Duodenal mucosa (tissue), 2 donors: ENCODE data around the gene GXYLT1.
A peak's percentile ranks its signal among the peaks of the same experiment; 100 is the strongest.
"Not testable (repeated sequence)": the region's sequence is repeated elsewhere in the genome, so short reads cannot be mapped to it uniquely, and the experiment has no call there.

Experiments used
- H3K27ac ChIP-seq: one replicate; pipeline ENCODE4 v1.7.0; 2013; ENCODE audit warnings: low read depth, low read length
- H3K27me3 ChIP-seq, 2 donors: one replicate each; pipeline ENCODE4 v1.7.0; 2013; ENCODE audit warnings: low read length in 2 of 2, control low read depth in 1 of 2; ENCODE audit not compliant: insufficient read depth in 2 of 2, control insufficient read depth in 1 of 2
- H3K36me3 ChIP-seq, 2 donors: one replicate each; pipeline ENCODE4 v1.7.0; 2013; ENCODE audit warnings: low read length in 2 of 2, control low read depth in 1 of 2; ENCODE audit not compliant: insufficient read depth in 2 of 2, control insufficient read depth in 1 of 2
- H3K4me1 ChIP-seq, 2 donors: one replicate each; pipeline ENCODE4 v1.7.0; 2013; ENCODE audit warnings: low read length in 2 of 2, control low read depth in 1 of 2; ENCODE audit not compliant: insufficient read depth in 2 of 2, control insufficient read depth in 1 of 2
- H3K4me3 ChIP-seq, 2 donors: one replicate each; pipeline ENCODE4 v1.7.0; 2013; ENCODE audit warnings: low read length in 2 of 2, low read depth in 1 of 2
- H3K9ac ChIP-seq, 2 donors: one replicate each; pipeline ENCODE4 v1.7.0; 2013; ENCODE audit warnings: low read length in 2 of 2, low read depth in 1 of 2
- H3K9me3 ChIP-seq, 2 donors: one replicate each; pipeline ENCODE4 v1.7.0; 2013; ENCODE audit warnings: low read length in 2 of 2, control low read depth in 1 of 2; ENCODE audit not compliant: control insufficient read depth in 1 of 2

Gene GXYLT1, protein sequence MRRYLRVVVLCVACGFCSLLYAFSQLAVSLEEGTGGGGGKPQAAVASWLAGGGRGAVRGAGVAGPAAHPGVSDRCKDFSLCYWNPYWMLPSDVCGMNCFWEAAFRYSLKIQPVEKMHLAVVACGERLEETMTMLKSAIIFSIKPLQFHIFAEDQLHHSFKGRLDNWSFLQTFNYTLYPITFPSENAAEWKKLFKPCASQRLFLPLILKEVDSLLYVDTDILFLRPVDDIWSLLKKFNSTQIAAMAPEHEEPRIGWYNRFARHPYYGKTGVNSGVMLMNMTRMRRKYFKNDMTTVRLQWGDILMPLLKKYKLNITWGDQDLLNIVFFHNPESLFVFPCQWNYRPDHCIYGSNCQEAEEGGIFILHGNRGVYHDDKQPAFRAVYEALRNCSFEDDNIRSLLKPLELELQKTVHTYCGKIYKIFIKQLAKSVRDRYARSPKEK

DNA sequence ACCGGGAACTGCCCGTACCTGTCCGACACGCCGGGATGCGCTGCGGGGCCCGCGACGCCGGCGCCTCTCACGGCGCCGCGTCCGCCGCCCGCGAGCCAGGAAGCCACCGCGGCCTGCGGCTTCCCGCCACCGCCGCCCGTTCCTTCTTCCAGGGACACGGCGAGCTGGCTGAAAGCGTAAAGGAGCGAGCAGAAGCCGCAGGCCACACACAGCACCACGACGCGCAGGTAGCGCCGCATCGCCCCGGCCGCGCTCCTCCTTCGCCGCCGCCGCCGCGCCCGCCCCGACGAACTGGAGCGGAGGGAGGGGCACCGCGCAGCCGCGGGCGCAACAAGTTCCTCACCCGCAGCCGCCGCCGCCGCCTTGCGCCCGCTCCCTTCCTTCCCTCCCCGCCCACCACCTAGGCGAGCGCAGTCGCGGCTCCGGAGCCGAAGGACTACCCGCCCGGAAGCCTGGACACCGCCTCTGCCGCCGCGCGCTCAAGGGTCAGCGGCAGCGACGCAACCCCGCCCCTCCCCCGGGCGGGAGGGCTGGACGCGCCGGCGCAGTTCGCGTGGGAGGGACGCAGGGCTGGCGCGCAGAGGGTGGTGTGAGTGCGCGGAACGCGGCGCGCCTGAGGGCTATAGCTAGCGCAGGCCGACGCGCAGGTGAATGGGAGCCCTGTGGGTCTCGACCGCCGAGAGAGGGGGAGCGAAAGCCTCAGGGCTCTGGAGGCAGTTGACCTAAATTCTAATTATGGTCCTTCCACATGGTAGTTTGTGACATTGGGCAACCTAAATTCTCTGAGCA, at the start of gene GXYLT1:
TSS of gene GXYLT1 (minus strand) at position 467 of the 789 bp plus-strand sequence. CDS start at position 239, 228 bp downstream.
- peak within 1 kb of the TSS; percentile 77 to 79 for H3K4me3 ChIP-seq
- peak within 1 kb of the TSS; percentile 83 for H3K27ac ChIP-seq
- H3K4me1 ChIP-seq = peaks cover 20 to 27% of the 10 kb centered on the region in 2 donors
- no peaks in the 10 kb centered on the region for H3K27me3 ChIP-seq
- H3K9ac ChIP-seq = peak within 1 kb of the TSS; percentile 67 to 79
- H3K36me3 ChIP-seq = no peaks in the 10 kb centered on the region
- H3K9me3 ChIP-seq = no peaks in the 10 kb centered on the region

DNA sequence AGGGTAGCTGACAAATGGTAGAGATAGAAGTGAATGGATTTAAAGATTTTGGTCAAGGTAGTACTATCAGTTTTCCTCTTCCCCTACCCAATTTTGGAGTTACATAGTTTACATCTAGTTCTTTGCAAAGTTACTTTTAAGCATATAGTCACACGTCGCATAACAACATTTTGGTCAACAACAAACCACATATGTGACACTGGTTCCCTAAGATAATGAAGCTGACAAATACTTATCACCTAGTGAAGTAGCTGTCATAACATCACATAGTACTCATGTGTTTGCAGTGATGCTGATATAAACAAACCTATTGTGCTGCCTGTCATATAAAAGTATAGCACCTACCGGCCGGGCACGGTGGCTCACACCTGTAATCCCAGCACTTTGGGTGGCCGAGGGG, 48.0 kb upstream of the GXYLT1 start:
- Histone ChIP-seq H3K9ac (no peak overlapping the region), H3K27ac (no peak overlapping the region), H3K9me3 (no peaks in the 10 kb centered on the region), H3K4me1 (peaks cover 3 to 13% of the 10 kb centered on the region in 2 donors), H3K4me3 (no peak overlapping the region), H3K27me3 (no peaks in the 10 kb centered on the region), H3K36me3 (peaks cover 0 to 14% of the 10 kb centered on the region in 2 donors)

DNA sequence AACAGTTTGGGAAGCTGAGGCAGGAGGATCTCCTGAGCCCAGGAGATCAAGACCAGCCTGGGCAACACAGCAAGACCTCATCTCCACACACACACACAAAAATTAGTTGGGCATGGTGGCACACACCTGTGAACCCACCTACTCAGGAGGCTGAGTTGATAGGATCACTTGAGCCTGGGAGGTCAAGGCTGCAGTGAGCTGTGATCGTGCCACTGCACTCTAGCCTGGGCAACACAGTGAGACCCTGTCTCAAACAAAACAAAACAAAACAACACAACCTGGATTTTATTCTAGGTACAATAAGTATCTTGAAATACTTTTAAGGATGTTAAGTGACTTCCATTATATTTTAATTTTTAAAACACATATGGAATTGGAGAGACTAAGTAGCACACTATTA, 47.6 kb upstream of the GXYLT1 start:
- no peak overlapping the region for H3K4me3 ChIP-seq
- H3K9ac ChIP-seq = no peak overlapping the region
- H3K9me3 ChIP-seq = no peaks in the 10 kb centered on the region
- H3K27ac ChIP-seq = no peak overlapping the region
- peaks cover 3 to 13% of the 10 kb centered on the region in 2 donors for H3K4me1 ChIP-seq
- H3K36me3 ChIP-seq = peaks cover 0 to 14% of the 10 kb centered on the region in 2 donors
- no peaks in the 10 kb centered on the region for H3K27me3 ChIP-seq

DNA sequence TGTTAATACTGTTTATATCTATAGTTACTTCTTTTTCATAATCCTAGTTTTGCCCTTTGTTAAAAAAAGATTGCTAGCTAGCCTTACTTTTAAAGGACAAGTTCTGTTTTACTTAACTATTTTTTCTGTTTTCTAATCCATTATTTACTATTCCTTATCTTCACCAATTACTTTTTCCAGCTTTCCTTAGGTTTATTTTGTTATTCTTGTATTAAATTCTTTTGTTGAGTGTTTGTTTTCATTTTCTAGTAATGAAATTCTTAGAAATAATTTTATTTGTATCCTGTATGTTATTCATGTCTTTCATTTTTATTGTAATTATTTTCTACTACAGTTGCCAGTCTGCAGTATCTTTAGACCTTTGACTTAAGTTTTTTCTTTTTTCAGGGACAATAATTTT, 45.7 kb upstream of the GXYLT1 start:
- H3K27ac ChIP-seq = no peak overlapping the region
- H3K36me3 ChIP-seq = peaks cover 0 to 8% of the 10 kb centered on the region in 2 donors
- no peaks in the 10 kb centered on the region for H3K9me3 ChIP-seq
- H3K9ac ChIP-seq = no peak overlapping the region
- no peak overlapping the region for H3K4me3 ChIP-seq
- peaks cover 0 to 8% of the 10 kb centered on the region in 2 donors for H3K4me1 ChIP-seq
- no peaks in the 10 kb centered on the region for H3K27me3 ChIP-seq

DNA sequence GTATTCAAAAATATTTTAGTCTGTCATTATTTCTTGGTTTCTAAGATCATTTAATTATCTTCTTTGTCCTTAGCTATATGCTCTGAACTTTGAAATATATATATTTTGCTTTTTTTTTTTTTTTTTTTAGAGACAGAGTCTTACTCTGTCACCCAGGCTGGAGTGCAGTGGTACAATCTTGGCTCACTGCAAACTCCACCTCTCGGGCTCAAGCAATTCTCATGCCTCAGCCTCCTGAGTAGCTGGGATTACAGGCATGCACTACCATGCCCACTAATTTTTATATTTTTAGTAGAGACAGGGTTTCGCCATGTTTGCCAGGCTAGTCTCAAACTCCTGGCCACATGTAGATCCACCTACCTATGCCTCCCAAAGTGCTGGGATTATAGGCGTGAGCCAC, 43.6 kb upstream of the GXYLT1 start:
- H3K4me3 ChIP-seq, H3K27ac ChIP-seq, H3K27me3 ChIP-seq, H3K36me3 ChIP-seq, H3K9ac ChIP-seq, H3K9me3 ChIP-seq, H3K4me1 ChIP-seq: not testable (repeated sequence)

DNA sequence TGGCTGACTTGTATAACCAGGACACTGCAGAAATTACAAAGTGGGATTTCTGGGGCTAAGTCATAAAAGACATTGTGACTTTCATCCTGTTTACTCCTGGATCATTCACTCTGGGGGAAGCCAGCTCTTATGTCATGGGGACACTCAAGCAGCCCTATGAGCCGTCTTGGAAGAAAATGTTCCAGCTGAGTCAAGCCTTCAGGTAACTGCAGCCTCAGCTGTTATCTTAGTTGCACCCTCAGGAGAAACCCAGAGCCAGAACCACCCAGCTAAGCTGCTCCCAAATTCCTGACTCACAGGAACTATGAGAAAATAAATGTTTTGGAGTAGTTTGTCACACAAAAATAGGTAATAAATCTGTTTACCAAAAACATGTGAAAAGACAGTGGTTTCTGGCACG, 43.1 kb upstream of the GXYLT1 start:
- no peak overlapping the region for H3K9ac ChIP-seq

DNA sequence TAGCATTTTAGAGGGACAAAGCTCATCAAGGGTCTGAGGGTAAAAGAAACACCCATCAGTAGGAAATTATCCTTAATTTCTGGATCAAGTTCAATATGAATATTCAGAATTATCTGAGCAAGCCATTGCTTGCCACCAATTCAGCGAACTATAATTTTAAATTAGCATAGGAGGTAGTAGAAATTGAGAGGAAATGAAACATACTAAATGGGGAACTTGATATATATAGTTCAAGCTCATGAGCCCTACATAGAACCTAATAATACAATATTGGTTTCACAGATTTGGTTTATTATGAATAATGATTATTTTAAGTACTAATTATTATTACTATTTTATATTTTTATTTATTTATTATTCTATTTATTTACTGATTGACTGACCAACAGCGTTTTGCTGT, 42.1 kb upstream of the GXYLT1 start:
- no peak overlapping the region for H3K4me3 ChIP-seq
- H3K27me3 ChIP-seq = no peaks in the 10 kb centered on the region
- no peaks in the 10 kb centered on the region for H3K4me1 ChIP-seq
- H3K27ac ChIP-seq = no peak overlapping the region
- H3K9me3 ChIP-seq = no peaks in the 10 kb centered on the region
- no peaks in the 10 kb centered on the region for H3K36me3 ChIP-seq
- H3K9ac ChIP-seq = no peak overlapping the region

More for the DNA sequence above, 43.1 kb upstream of the GXYLT1 start:
- H3K27me3 ChIP-seq = no peaks in the 10 kb centered on the region
- H3K27ac ChIP-seq = no peak overlapping the region
- no peaks in the 10 kb centered on the region for H3K4me1 ChIP-seq
- no peaks in the 10 kb centered on the region for H3K9me3 ChIP-seq
- H3K36me3 ChIP-seq = peaks cover 0 to 3% of the 10 kb centered on the region in 2 donors
- H3K4me3 ChIP-seq = no peak overlapping the region

DNA sequence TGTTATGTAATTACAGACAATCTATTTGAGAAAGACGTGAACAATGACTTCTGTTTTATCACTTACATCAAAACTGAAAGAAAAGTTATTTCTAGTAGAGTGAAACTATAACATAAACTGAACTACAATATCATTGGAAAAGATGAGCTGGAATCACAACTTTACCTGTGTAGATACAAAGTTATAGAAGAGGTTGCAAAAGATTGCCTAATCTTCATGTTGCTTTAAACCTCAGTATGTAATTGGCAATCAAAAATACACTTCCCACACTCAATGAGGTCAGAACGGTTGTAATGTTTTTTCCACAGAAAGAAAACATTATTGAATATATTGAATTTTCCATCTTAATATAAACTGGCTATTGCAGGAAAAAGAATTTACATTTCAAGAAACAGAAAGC, 37.7 kb upstream of the GXYLT1 start:
- Histone ChIP-seq H3K9me3 (no peaks in the 10 kb centered on the region), H3K36me3 (peaks cover 0 to 1% of the 10 kb centered on the region in 2 donors), H3K9ac (no peak overlapping the region), H3K4me3 (no peak overlapping the region), H3K27ac (no peak overlapping the region), H3K27me3 (no peaks in the 10 kb centered on the region), H3K4me1 (no peaks in the 10 kb centered on the region)

DNA sequence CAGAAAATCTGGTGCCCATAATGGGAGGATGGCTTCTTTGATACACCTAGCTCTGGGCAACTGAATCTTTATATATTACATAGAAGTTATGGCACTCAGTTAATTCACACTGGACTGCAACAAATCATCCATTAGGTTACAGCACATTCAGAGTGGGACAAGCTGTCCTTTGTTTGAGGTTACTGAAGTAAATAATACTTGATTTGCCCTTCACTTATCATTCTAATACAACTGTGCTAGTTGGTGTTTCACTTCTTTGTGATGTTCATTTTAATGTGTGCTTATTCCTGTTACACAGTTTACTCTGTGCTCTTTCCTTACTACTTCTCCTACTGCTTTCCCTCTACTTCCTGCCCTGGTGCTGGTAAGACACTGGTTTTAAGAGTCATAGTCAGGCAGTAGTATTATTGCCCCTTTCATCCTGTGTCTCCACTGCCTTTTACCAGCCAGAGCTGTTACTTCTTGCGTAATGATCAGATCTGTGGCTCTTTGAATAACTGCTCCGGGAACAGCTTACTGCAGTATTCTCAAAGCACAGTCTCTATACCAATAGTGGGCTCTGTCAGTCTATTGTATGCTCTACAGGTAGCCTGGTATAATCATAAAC, 36.4 kb upstream of the GXYLT1 start:
- Histone ChIP-seq H3K36me3 (peaks cover 0 to 4% of the 10 kb centered on the region in 2 donors), H3K4me1 (no peaks in the 10 kb centered on the region), H3K27me3 (no peaks in the 10 kb centered on the region), H3K9me3 (no peaks in the 10 kb centered on the region), H3K27ac (no peak overlapping the region), H3K9ac (no peak overlapping the region), H3K4me3 (no peak overlapping the region)

DNA sequence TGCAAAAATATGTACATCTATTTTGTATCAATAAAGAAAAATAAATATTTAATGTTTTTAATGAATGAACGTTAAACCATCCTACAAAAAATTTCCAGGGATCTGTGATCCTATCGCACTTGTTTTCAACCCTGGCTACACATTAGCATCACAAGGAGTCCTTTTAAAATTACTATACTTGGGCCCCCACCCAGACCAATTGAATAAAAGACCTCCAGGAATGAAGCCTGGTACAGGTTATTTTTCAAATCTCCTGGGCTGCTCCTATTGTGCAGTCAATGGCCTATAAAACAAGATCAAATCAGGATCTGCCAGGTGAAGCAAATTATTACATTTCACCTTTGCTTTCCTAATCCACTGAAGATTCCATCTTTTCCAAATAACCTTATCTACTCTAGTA, 33.4 kb upstream of the GXYLT1 start:
- no peaks in the 10 kb centered on the region for H3K9me3 ChIP-seq
- H3K27me3 ChIP-seq = no peaks in the 10 kb centered on the region
- no peak overlapping the region for H3K4me3 ChIP-seq
- H3K27ac ChIP-seq = no peak overlapping the region
- H3K4me1 ChIP-seq = no peaks in the 10 kb centered on the region
- H3K36me3 ChIP-seq = peaks cover 0 to 4% of the 10 kb centered on the region in 2 donors
- no peak overlapping the region for H3K9ac ChIP-seq
